WTC11 (cell line): ENCODE measurements around the gene ZMYND8. TPM values are rescaled to one million over a fixed set of nuclear protein-coding genes. Genes with fewer than 3 reads are reported as not detected.
"Not testable (repeated sequence)": the region's sequence is repeated elsewhere in the genome, so short reads cannot be mapped to it uniquely, and the experiment has no call there.

ENCODE experiments used
- ATAC-seq: fragments of 200-7000 bp; cut with Tn5 transposase; 2 replicates; pipeline ENCODE4 v1.10.0; 2021; ENCODE audit warnings: mild to moderate bottlenecking, moderate library complexity
- CTCF ChIA-PET: fragments of 300-600 bp; sonication (Branson Sonifier 250); formaldehyde crosslinking; loops from one replicate; lab custom pipeline; 2021; ENCODE audit warnings: antibody characterized with exemption; lab: Charles Lee
- POLR2A ChIA-PET: fragments of 350-600 bp; sonication (Branson Sonifier 250); formaldehyde crosslinking; loops from one replicate; lab custom pipeline; 2021; ENCODE audit warnings: antibody characterized with exemption; lab: Charles Lee
- DNase-seq: peaks from one replicate; pipeline ENCODE4 v3.0.0; 2021; ENCODE audit warnings: low spot score
- H3K27ac Mint-ChIP-seq: 2 replicates; pipeline ENCODE4 v1.8.0; 2021; ENCODE audit warnings: mixed read lengths
- H3K27me3 Mint-ChIP-seq: 2 replicates; pipeline ENCODE4 v1.8.0; 2021; ENCODE audit warnings: low read depth, mild to moderate bottlenecking, moderate library complexity, mixed read lengths
- H3K36me3 Mint-ChIP-seq: 2 replicates; pipeline ENCODE4 v1.8.0; 2021; ENCODE audit warnings: mixed read lengths
- H3K4me1 Mint-ChIP-seq: 2 replicates; pipeline ENCODE4 v1.8.0; 2022; ENCODE audit warnings: mixed read lengths
- H3K4me3 Mint-ChIP-seq: 2 replicates; pipeline ENCODE4 v1.8.0; 2021; ENCODE audit warnings: mild to moderate bottlenecking, moderate library complexity, mixed read lengths
- H3K9me3 Mint-ChIP-seq: 2 replicates; pipeline ENCODE4 v1.8.0; 2021; ENCODE audit warnings: mixed read lengths
- ATF1 ChIP-seq: sonication (generic); formaldehyde crosslinking; IDR thresholded peaks from 2 replicates; pipeline ENCODE4 v1.8.1; 2023; ENCODE audit warnings: mild to moderate bottlenecking, moderate library complexity, missing genetic modification reagents
- CBFB ChIP-seq: sonication (generic); formaldehyde crosslinking; IDR thresholded peaks from 2 replicates; pipeline ENCODE4 v1.8.1; 2022; ENCODE audit warnings: mild to moderate bottlenecking, low read depth, missing genetic modification reagents
- CDX4 ChIP-seq: fragments of 250-450 bp; sonication (Bioruptor Pico); IDR thresholded peaks from 2 replicates; pipeline ENCODE4 v1.9.0; 2021; ENCODE audit warnings: moderate library complexity, mild to moderate bottlenecking, inconsistent platforms, borderline replicate concordance
- ERG ChIP-seq: fragments of 250-450 bp; sonication (Bioruptor Pico); IDR thresholded peaks from 2 replicates; pipeline ENCODE4 v1.8.0; 2021; ENCODE audit warnings: mild to moderate bottlenecking
- ESRRA ChIP-seq: sonication (generic); formaldehyde crosslinking; IDR thresholded peaks from 2 replicates; pipeline ENCODE4 v1.8.1; 2022; ENCODE audit warnings: mild to moderate bottlenecking, missing genetic modification reagents, borderline replicate concordance
- MYBL2 ChIP-seq: sonication (generic); formaldehyde crosslinking; IDR thresholded peaks from 2 replicates; pipeline ENCODE4 v1.8.1; 2023; ENCODE audit warnings: mild to moderate bottlenecking, moderate library complexity, missing genetic modification reagents
- NFE2L1 ChIP-seq: sonication (generic); formaldehyde crosslinking; IDR thresholded peaks from 2 replicates; pipeline ENCODE4 v1.8.1; 2023; ENCODE audit warnings: missing genetic modification reagents
- NFYB ChIP-seq: sonication (generic); formaldehyde crosslinking; conservative IDR thresholded peaks from 2 replicates; pipeline ENCODE4 v1.8.0; 2022; ENCODE audit warnings: low read depth, missing genetic modification reagents
- NR3C1 ChIP-seq: sonication (generic); formaldehyde crosslinking; conservative IDR thresholded peaks from 2 replicates; pipeline ENCODE4 v1.8.1; 2023; ENCODE audit warnings: low read depth, mild to moderate bottlenecking, missing genetic modification reagents
- USF2 ChIP-seq: sonication (generic); formaldehyde crosslinking; IDR thresholded peaks from 2 replicates; pipeline ENCODE4 v1.8.1; 2023; ENCODE audit warnings: mild to moderate bottlenecking, missing genetic modification reagents, moderate library complexity
- ZNF317 ChIP-seq: sonication (generic); formaldehyde crosslinking; IDR thresholded peaks from 2 replicates; pipeline ENCODE4 v1.8.1; 2023; ENCODE audit warnings: low read depth, mild to moderate bottlenecking, moderate library complexity, missing genetic modification reagents, borderline replicate concordance
- ZNF425 ChIP-seq: fragments of 250-450 bp; sonication (Bioruptor Pico); conservative IDR thresholded peaks from 2 replicates; pipeline ENCODE4 v1.9.0; 2021; ENCODE audit warnings: mild to moderate bottlenecking
- ZNF532 ChIP-seq: fragments of 250-450 bp; sonication (Bioruptor Pico); IDR thresholded peaks from 2 replicates; pipeline ENCODE4 v1.9.0; 2021; ENCODE audit warnings: mild to moderate bottlenecking, borderline replicate concordance
- total RNA-seq: library from RNA; stranded (reverse); gene quantifications from 3 replicates; pipeline ENCODE4 v1.2.3, GENCODE V29; 2021
- TF ChIP-seq, protein P1 (sequence below): sonication (generic); formaldehyde crosslinking; IDR thresholded peaks from 2 replicates; pipeline ENCODE4 v1.8.1; 2023; ENCODE audit warnings: mild to moderate bottlenecking, moderate library complexity, missing genetic modification reagents
- TF ChIP-seq, protein P2 (sequence below): sonication (generic); formaldehyde crosslinking; IDR thresholded peaks from 2 replicates; pipeline ENCODE4 v1.8.0; 2022; ENCODE audit warnings: missing genetic modification reagents
- TF ChIP-seq, protein P3 (sequence below): sonication (generic); formaldehyde crosslinking; IDR thresholded peaks from 2 replicates; pipeline ENCODE4 v1.8.0; 2022; ENCODE audit warnings: mild to moderate bottlenecking, missing genetic modification reagents

ZMYND8 gene
- total RNA-seq, 1 experiment from 2014 or later = 114 TPM

- H3K4me1 Mint-ChIP-seq, H3K4me3 Mint-ChIP-seq, H3K27ac Mint-ChIP-seq, H3K27me3 Mint-ChIP-seq, POLR2A ChIA-PET, DNase-seq, H3K36me3 Mint-ChIP-seq, ATAC-seq, CTCF ChIA-PET, H3K9me3 Mint-ChIP-seq: not testable (repeated sequence)
Measured at GRCh38 chr20:47176217-47176616, 180.3 kb downstream of the ZMYND8 start.

- DNase-seq = no peak
- CTCF ChIA-PET = interaction anchor here (1.1 to 2.5 kb wide), 4 partner anchors 12 to 487 kb away, joined by 3 to 7 read pairs (median 6); no protein-coding TSS in a partner anchor
Measured at GRCh38 chr20:47175493-47175892, 181.0 kb downstream of the ZMYND8 start.

More at GRCh38 chr20:47175493-47175892, 181.0 kb downstream of the ZMYND8 start:
- H3K4me1 Mint-ChIP-seq = no peaks in the 10 kb centered on the region
- peaks cover 6% of the 10 kb centered on the region; the same call in 1 of the 2 replicates for H3K27me3 Mint-ChIP-seq
- TF ChIP-seq, protein P1, sequence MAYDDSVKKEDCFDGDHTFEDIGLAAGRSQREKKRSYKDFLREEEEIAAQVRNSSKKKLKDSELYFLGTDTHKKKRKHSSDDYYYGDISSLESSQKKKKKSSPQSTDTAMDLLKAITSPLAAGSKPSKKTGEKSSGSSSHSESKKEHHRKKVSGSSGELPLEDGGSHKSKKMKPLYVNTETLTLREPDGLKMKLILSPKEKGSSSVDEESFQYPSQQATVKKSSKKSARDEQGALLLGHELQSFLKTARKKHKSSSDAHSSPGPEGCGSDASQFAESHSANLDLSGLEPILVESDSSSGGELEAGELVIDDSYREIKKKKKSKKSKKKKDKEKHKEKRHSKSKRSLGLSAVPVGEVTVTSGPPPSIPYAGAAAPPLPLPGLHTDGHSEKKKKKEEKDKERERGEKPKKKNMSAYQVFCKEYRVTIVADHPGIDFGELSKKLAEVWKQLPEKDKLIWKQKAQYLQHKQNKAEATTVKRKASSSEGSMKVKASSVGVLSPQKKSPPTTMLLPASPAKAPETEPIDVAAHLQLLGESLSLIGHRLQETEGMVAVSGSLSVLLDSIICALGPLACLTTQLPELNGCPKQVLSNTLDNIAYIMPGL = no peak
- TF ChIP-seq, protein P2, sequence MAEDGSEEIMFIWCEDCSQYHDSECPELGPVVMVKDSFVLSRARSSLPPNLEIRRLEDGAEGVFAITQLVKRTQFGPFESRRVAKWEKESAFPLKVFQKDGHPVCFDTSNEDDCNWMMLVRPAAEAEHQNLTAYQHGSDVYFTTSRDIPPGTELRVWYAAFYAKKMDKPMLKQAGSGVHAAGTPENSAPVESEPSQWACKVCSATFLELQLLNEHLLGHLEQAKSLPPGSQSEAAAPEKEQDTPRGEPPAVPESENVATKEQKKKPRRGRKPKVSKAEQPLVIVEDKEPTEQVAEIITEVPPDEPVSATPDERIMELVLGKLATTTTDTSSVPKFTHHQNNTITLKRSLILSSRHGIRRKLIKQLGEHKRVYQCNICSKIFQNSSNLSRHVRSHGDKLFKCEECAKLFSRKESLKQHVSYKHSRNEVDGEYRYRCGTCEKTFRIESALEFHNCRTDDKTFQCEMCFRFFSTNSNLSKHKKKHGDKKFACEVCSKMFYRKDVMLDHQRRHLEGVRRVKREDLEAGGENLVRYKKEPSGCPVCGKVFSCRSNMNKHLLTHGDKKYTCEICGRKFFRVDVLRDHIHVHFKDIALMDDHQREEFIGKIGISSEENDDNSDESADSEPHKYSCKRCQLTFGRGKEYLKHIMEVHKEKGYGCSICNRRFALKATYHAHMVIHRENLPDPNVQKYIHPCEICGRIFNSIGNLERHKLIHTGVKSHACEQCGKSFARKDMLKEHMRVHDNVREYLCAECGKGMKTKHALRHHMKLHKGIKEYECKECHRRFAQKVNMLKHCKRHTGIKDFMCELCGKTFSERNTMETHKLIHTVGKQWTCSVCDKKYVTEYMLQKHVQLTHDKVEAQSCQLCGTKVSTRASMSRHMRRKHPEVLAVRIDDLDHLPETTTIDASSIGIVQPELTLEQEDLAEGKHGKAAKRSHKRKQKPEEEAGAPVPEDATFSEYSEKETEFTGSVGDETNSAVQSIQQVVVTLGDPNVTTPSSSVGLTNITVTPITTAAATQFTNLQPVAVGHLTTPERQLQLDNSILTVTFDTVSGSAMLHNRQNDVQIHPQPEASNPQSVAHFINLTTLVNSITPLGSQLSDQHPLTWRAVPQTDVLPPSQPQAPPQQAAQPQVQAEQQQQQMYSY (CRISPR knock-in tag) = no peak
- TF ChIP-seq NR3C1 (CRISPR knock-in tag) = no peak
- TF ChIP-seq MYBL2 = no peak
- no peak for TF ChIP-seq ESRRA (CRISPR knock-in tag)
- no peak for TF ChIP-seq NFYB (CRISPR knock-in tag)
- no peak for TF ChIP-seq ZNF532
- TF ChIP-seq, protein P3, sequence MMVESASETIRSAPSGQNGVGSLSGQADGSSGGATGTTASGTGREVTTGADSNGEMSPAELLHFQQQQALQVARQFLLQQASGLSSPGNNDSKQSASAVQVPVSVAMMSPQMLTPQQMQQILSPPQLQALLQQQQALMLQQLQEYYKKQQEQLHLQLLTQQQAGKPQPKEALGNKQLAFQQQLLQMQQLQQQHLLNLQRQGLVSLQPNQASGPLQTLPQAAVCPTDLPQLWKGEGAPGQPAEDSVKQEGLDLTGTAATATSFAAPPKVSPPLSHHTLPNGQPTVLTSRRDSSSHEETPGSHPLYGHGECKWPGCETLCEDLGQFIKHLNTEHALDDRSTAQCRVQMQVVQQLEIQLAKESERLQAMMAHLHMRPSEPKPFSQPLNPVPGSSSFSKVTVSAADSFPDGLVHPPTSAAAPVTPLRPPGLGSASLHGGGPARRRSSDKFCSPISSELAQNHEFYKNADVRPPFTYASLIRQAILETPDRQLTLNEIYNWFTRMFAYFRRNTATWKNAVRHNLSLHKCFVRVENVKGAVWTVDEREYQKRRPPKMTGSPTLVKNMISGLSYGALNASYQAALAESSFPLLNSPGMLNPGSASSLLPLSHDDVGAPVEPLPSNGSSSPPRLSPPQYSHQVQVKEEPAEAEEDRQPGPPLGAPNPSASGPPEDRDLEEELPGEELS = no peak
- TF ChIP-seq CDX4 (CRISPR knock-in tag) = no peak
- TF ChIP-seq NFE2L1 (CRISPR knock-in tag) = no peak
- TF ChIP-seq USF2 = no peak
- TF ChIP-seq ZNF425 (CRISPR knock-in tag) = no peak
- no peak for TF ChIP-seq ERG (CRISPR knock-in tag)
- no peak for TF ChIP-seq ATF1 (CRISPR knock-in tag)
- TF ChIP-seq CBFB (CRISPR knock-in tag) = no peak
- no peak for TF ChIP-seq ZNF317
- H3K27ac Mint-ChIP-seq = no peak overlapping the region
- ATAC-seq = no peak
- H3K36me3 Mint-ChIP-seq = no peaks in the 10 kb centered on the region
- H3K4me3 Mint-ChIP-seq = no peak overlapping the region
- H3K9me3 Mint-ChIP-seq = peaks cover 2% of the 10 kb centered on the region
- POLR2A ChIA-PET = no interaction called here
